GM21447 (cell line): ENCODE data around the gene R3HDM1.
"Not testable (repeated sequence)": the region's sequence is repeated elsewhere in the genome, so short reads cannot be mapped to it uniquely, and the experiment has no call there.

Experiments used
- ATAC-seq: cut with Tn5 transposase; IDR thresholded peaks from one replicate; pipeline ENCODE4 v1.9.1; 2021; ENCODE audit not compliant: unreplicated experiment

Gene R3HDM1

GRCh38 chr2:135570884-135571283 is 39.6 kb downstream of the R3HDM1 start:
- no peak for ATAC-seq

GRCh38 chr2:135573620-135574019 is 42.3 kb downstream of the R3HDM1 start:
- no peak for ATAC-seq

DNA sequence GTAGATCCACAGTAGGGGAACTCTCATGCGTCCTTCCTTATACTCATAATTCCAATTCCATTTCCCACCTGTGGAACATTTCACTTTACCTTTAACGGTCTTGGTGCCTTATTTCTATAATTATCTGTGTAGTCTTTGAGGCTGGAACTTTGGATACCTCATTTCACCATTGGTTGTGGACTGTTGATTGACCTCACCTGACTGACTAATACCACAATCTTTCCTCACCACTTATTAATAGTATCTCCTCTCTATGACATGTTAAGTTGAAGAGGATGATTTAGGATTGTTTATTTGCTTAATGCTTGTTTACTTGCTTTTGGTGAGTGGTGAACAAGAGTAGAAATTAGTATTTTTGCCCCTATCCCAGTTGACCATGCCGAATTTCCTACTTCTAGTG is 50.0 kb downstream of the R3HDM1 start:
- no peak for ATAC-seq

- no peak for ATAC-seq
These were observed 51.1 kb downstream of the R3HDM1 start for GRCh38 chr2:135582383-135582782.

GRCh38 chr2:135585586-135585985 is 54.3 kb downstream of the R3HDM1 start:
- ATAC-seq = no peak

DNA sequence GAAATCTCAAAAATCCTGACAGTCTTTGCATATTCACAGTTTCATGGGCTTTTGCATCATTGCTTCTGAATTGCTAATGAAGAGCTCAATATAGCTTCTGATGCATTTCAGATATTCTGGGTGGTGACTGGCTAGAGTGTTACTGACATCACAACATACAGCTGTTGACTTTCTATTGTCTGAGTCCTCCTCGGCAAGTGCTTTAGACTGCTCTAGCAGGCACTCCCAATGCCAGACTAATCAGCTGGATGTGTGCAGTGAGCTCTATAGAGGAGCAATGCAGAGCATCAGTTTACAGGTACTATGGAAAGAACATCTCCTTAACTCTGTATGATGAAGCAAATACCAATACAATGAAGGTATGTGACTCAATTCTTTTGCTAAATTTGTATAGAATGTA is 54.9 kb downstream of the R3HDM1 start:
- no peak for ATAC-seq

- no peak for ATAC-seq
These were observed 56.7 kb downstream of the R3HDM1 start for GRCh38 chr2:135587958-135588357.

DNA sequence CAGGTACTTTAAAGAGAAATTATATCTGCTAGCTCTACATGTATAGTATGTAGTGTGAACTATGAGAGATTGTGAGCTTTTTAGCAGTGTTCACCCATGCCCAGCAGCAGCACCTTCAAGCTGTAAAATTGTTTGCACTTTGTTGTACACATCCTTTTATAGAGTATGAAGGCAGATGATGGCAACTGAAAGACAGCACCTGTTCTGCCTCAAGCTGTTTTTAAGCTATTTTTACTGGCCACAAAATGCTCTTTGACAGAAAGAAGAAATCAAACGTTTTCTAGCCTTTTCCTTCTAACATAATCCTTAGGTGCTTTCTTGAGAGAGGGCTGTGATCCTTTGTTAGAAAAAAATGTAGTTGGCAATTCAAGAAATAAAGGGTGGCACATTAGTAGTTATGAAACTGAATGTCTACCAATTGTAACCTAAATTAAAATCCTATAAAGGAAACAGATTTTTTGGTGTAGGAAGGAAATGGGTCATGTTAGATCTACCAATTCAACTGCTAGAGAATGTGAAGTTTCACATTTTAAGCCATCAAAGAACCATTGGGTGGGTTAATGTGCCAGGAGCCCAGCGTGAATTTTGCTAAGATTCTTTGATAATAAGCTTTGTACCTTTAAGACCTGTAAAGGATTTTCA is 59.5 kb downstream of the R3HDM1 start:
- no peak for ATAC-seq

DNA sequence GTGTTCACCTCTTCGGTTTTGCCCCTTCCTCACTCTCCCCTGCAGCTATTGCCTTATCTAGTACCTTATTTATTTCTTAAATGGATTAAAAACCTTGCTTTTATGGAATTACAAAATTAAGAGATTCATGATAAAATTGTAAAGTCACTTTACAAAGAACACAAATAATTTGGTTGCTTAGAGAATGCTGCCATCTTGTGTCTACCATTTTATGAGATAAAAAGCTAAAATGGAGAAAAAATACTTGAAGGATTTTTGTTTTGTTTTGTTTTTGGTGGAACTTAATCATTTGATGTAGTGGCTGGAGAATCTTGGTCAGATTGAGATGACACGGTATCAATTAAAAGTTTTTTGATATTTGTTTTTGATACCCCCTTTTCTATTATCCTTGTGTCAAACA is 69.6 kb downstream of the R3HDM1 start:
- no peak for ATAC-seq

- no peak for ATAC-seq
These were observed 72.3 kb downstream of the R3HDM1 start for GRCh38 chr2:135603543-135603942.

GRCh38 chr2:135607561-135607960 is 76.3 kb downstream of the R3HDM1 start:
- ATAC-seq = no peak

- ATAC-seq = no peak
These were observed 81.0 kb downstream of the R3HDM1 start for GRCh38 chr2:135612319-135612718.

DNA sequence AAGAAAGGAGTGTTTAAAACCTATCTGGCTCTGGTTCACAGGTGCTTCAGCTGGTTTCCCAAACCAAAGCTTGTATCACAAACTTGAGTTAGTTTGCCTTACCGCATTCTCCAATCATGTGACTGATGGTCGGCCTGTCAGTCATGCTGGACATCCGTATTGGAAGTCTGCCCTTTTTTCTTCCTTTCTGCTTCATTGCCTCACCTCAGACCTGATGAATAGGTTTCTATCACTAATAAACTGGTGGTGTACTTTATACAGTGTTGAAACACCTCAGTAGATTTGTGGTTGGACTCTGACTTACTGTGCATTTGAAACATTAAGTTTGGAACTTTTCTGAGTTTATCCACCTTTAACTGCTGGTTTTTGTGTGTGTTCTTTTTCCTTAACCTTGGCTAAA is 84.1 kb downstream of the R3HDM1 start:
- no peak for ATAC-seq

- ATAC-seq = no peak
These were observed 86.3 kb downstream of the R3HDM1 start for GRCh38 chr2:135617501-135618015.

DNA sequence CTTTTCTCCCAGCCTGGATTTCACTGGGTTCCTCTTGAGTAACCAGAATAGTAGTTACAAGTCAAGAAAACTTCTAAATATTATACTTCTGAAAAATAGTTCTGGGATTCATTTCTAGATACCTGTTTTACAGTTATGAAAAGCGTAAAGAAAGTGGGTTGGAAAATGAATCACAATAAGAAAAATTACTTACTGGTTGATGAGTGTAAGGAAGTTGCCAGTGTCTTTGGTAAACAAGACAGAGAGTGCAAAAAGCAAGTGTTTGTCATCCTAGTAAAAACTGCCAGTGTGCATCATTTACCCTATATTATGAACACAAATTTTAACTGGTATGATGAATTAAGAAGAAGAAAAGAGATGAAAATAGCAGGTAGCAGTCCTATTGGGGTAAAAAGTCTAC is 88.9 kb downstream of the R3HDM1 start:
- no peak for ATAC-seq

DNA sequence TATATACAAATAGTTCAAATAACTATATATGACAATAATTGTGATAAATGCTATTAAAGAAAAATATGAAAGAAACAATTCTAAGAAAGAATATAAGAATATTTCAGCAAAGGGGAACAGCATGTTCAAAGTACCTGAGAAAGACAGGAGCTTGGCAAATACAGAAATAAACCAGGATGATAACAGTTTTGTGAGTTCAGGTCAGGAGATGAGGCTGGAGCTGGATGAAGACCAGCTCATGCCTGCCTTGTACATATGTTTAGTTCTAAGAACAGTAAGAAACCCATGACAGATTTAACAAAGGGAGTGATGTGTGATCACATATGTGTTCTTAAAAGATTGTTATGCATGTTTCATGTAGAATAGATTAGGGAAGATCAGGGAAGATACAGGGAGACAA is 98.2 kb downstream of the R3HDM1 start:
- no peak for ATAC-seq

GRCh38 chr2:135630034-135630433 is 98.8 kb downstream of the R3HDM1 start:
- ATAC-seq = not testable (repeated sequence)

DNA sequence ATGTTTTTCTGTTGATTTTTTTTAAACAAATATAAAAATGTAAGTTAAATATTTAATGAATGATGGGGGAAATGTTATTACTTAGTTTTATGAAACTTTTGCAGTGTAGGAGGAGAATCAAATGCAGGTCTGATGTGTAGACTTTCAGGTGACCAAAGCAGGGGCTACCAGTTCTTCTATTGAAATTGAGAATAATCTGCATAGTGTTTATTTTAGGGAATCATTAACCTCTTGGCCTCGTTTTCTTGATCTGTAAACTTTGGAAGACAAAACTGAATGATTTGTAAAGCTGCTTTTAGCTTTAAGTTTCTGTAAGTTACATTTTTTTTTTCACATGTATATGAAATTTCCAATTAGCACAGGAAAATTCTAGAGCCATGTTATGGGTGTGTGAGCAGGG is 99.2 kb downstream of the R3HDM1 start:
- no peak for ATAC-seq

- ATAC-seq = no peak
These were observed 102.3 kb downstream of the R3HDM1 start for GRCh38 chr2:135633582-135633981.

DNA sequence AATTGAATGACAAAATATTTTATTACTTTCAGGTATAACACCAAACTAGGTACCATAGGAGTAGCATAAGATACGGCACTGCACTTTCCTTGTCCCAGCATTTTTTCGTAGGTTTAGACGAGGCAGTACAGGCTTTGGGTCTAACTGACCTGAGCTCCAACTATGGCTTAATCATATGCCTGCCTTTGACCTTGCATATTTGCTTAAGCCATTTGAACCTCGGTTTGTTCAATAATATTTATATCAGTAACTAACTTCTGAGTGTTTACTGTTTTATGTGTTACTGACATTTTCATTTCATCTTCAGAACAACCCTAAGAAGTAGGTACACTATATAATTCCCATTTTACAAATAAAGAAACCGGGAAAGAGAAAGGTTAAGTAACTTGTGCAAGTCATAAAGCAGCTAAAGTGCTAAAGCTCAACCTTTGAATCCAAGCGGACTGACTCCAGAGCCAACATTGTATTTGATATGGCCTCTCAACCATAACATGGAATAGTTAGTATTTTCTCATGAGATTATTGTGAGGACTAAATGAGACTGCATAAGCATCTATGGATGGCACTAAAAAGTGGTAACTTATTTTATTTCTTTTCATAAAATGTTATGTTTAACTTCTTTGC is 104.0 kb downstream of the R3HDM1 start:
- ATAC-seq = no peak

GRCh38 chr2:135636982-135637381 is 105.7 kb downstream of the R3HDM1 start:
- no peak for ATAC-seq

- peak; percentile 73 for ATAC-seq
These were observed 106.3 kb downstream of the R3HDM1 start for GRCh38 chr2:135637456-135638087.
